T-helper 1 cell (primary cell): ENCODE data around the gene APOBR.
"Not testable (repeated sequence)": the region's sequence is repeated elsewhere in the genome, so short reads cannot be mapped to it uniquely, and the experiment has no call there.

Experiments
- DNase-seq, 5 donors: peaks; one replicate each; pipeline ENCODE4 v3.0.0-alpha.2; 2012 to 2020
- total RNA-seq, 4 donors: gene quantifications; one replicate each; lab custom pipeline; 2026; lab: John Stamatoyannopoulos, UW

Gene APOBR
- 24.6 to 41.0 (median 29.5) reads per million in 4 donors for total RNA-seq

- DNase-seq, result peak; percentile 63 to 96 (median 82)
Measured at GRCh38 chr16:28494121-28494851, at the start of gene APOBR. TSS of gene APOBR (plus strand) at chr16:28494643. CDS start at chr16:28494682, 39 bp downstream.

GRCh38 chr16:28446388-28446787 is 48.1 kb upstream of the APOBR start:
- not testable (repeated sequence) for DNase-seq

GRCh38 chr16:28447081-28447480 is 47.4 kb upstream of the APOBR start:
- DNase-seq, result not testable (repeated sequence)

- DNase-seq, result no peak
Measured at GRCh38 chr16:28473714-28474265, 20.7 kb upstream of the APOBR start.

- no peak for DNase-seq
Measured at GRCh38 chr16:28475221-28475620, 19.2 kb upstream of the APOBR start.

- no peak for DNase-seq
Measured at GRCh38 chr16:28477311-28477920, 17.0 kb upstream of the APOBR start.

GRCh38 chr16:28478506-28479180 is 15.8 kb upstream of the APOBR start:
- DNase-seq, result no peak

- no peak for DNase-seq
Measured at GRCh38 chr16:28482026-28482425, 12.4 kb upstream of the APOBR start.

GRCh38 chr16:28483361-28483760 is 11.1 kb upstream of the APOBR start:
- DNase-seq, result not testable (repeated sequence)

- no peak for DNase-seq
Measured at GRCh38 chr16:28486266-28486665, 8.2 kb upstream of the APOBR start.

GRCh38 chr16:28491230-28491969 is 3.0 kb upstream of the APOBR start:
- no peak for DNase-seq

- DNase-seq, result peak; percentile 74 to 95 (median 80)
Measured at GRCh38 chr16:28491970-28492474, 2.4 kb upstream of the APOBR start, which contains the start of gene CLN3. TSS of gene CLN3 (minus strand) at chr16:28492074. CDS start at chr16:28491759, 315 bp downstream.

- DNase-seq, result no peak
Measured at GRCh38 chr16:28492511-28492910, 1.9 kb upstream of the APOBR start.

GRCh38 chr16:28495098-28495793 is 803 bp downstream of the APOBR start:
- no peak for DNase-seq

GRCh38 chr16:28495795-28496749 is 1.6 kb downstream of the APOBR start:
- no peak for DNase-seq

GRCh38 chr16:28496844-28497243 is 2.4 kb downstream of the APOBR start:
- DNase-seq, result no peak

GRCh38 chr16:28497386-28497785 is 2.9 kb downstream of the APOBR start:
- no peak for DNase-seq

GRCh38 chr16:28497861-28498599 is 3.6 kb downstream of the APOBR start:
- no peak for DNase-seq

GRCh38 chr16:28498666-28499381 is 4.4 kb downstream of the APOBR start:
- no peak for DNase-seq
